Mammary epithelial cell (primary cell): ENCODE measurements around the gene NAGS.

ENCODE experiments used
- CTCF ChIP-seq, 2 donors: IDR thresholded peaks in 1 of 2; conservative IDR thresholded peaks in 1 of 2; 2 replicates each; pipeline ENCODE4 v1.5.1; 2011 to 2012; ENCODE audit warnings: inconsistent platforms in 2 of 2, low read length in 2 of 2, mild to moderate bottlenecking in 2 of 2, control low read depth in 1 of 2, low read depth in 1 of 2; ENCODE audit not compliant: insufficient read depth in 1 of 2; ENCODE audit errors: extremely low read depth in 1 of 2
- EZH2 ChIP-seq: IDR thresholded peaks from 2 replicates; pipeline ENCODE4 v1.6.1; 2012; ENCODE audit warnings: low read length, inconsistent platforms, borderline replicate concordance

GRCh38 chr17:44045486-44045885 is 41.1 kb downstream of the NAGS start:
- no peak for TF ChIP-seq CTCF (conservative IDR thresholded peaks at IDR 0.05 in 1 of 2, IDR thresholded peaks at IDR 0.05 in 1 of 2; ENCODE audit: extremely low read depth in 1 of 2, insufficient read depth in 1 of 2, low read depth in 1 of 2, low read length in 2 of 2)
- no peak for TF ChIP-seq EZH2
